ENCODE results near the gene SLC25A43.
A peak's percentile ranks its signal among the peaks of the same experiment; 100 is the strongest.
"Not testable (repeated sequence)": the region's sequence is repeated elsewhere in the genome, so short reads cannot be mapped to it uniquely, and the experiment has no call there.

SLC25A43 gene

DNA sequence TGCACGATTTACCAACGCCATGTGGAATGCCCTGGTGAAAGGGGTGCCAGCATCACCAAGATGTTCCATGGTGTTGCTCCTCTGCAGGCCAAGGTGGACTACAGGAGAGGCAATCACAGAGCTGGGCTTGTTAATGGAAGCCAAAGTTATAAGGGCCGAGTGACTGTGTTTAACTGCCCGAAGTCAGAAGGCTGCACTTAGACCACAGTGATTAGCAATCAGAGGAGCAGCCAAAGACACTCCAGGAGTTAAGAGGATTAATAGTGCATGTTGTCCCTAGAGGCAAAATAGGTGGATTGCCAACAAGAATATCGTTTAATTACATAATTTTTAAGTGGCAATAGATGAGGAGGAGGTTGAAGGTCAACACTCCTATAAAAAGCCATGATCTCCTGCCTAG, 22.8 kb upstream of the SLC25A43 start:
- TF ChIP-seq, protein P1, sequence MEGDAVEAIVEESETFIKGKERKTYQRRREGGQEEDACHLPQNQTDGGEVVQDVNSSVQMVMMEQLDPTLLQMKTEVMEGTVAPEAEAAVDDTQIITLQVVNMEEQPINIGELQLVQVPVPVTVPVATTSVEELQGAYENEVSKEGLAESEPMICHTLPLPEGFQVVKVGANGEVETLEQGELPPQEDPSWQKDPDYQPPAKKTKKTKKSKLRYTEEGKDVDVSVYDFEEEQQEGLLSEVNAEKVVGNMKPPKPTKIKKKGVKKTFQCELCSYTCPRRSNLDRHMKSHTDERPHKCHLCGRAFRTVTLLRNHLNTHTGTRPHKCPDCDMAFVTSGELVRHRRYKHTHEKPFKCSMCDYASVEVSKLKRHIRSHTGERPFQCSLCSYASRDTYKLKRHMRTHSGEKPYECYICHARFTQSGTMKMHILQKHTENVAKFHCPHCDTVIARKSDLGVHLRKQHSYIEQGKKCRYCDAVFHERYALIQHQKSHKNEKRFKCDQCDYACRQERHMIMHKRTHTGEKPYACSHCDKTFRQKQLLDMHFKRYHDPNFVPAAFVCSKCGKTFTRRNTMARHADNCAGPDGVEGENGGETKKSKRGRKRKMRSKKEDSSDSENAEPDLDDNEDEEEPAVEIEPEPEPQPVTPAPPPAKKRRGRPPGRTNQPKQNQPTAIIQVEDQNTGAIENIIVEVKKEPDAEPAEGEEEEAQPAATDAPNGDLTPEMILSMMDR (IDR thresholded peaks at IDR 0.05; ENCODE audit: low read depth, low read length): no peak
- H3K4me3 ChIP-seq (ENCODE audit: low read depth, low read length): no peak overlapping the region

DNA sequence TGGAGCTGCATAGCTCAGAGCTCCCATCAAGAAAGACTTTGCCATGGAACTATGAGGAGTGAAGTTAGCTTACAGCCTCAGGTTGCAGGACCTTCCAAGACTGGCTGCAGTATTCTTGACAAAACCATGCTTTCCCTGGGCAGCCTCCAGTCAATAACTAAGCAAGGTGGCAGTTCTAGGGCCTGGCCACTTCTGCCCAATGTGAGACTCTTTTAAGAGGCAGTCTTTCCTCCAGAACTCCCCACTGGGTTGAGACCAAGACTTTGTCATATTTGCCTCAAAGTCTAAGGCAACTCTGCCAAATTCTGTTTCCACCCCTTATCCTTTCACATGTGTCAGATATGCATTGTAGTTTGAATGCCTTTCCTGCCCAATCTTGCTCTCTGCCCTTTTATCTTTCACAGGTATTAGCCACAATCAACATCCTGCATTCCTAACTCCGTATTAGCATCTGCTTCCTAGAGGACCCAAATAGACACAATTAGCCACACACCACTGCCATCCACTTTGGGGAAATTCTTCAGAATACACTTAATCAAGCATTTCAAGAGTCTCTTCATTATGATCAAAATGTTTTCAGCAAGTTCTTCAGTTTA, 17.7 kb upstream of the SLC25A43 start:
- no peak overlapping the region for H3K4me3 ChIP-seq (ENCODE audit: low read depth, low read length)

DNA sequence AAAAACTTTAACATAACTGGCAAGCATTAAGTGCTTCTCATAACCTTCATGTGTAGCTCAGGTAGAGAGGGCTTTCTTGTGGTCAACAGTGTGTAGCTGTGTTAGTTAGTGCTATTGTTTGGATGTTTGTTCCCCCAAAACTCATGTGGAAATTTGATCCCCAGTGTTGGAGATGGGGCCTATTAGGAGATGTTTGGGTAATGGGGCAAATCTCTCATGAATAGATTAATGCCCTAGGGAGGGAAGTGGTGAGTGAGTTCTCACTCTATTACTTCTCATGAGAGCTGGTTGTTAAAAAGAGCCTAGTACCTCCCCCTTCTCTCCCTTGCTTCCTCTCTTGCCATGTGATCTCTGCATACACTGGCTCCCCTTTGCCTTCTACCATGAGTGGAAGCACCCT, 16.5 kb upstream of the SLC25A43 start:
- TF ChIP-seq, protein P1 (IDR thresholded peaks at IDR 0.05; ENCODE audit: low read depth, low read length): no peak
- no peak overlapping the region for H3K4me3 ChIP-seq (ENCODE audit: low read depth, low read length)

More for the DNA sequence above, 17.7 kb upstream of the SLC25A43 start:
- TF ChIP-seq, protein P1 (IDR thresholded peaks at IDR 0.05; ENCODE audit: low read depth, low read length): no peak

DNA sequence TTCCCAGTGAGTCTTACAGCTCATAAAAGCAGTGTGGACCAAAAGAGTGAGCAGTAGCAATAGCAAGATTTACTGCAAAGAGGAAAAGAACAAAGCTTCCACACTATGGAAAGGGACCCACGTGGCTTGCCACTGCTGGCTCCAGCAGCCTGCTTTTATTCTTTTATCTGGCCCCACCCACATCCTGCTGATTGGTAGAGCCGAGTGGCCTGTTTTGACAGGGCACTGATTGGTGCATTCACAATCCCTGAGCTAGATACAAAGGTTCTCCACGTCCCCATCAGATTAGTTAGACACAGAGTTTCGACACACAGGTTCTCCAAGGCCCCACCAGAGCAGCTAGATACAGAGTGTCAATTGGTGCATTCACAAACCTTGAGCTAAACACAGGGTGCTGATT, 12.5 kb upstream of the SLC25A43 start:
- not testable (repeated sequence) for H3K4me3 ChIP-seq (ENCODE audit: low read depth, low read length)

DNA sequence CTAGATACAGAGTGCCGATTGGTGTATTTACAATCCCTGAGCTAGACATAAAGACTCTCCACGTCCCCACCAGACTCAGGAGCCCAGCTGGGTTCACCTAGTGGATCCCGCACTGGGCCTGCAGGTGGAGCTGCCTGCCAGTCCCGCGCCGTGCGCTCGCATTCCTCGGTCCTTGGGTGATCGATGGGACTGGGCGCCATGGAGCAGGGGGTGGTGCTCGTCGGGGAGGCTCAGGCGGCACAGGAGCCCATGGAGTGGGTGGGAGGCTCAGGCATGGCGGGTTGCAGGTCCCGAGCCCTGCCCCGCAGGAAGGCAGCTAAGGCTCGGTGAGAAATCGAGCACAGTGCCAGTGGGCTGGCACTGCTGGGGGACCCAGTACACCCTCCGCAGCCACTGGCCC, 11.7 kb upstream of the SLC25A43 start:
- H3K4me3 ChIP-seq (ENCODE audit: low read depth, low read length): not testable (repeated sequence)

DNA sequence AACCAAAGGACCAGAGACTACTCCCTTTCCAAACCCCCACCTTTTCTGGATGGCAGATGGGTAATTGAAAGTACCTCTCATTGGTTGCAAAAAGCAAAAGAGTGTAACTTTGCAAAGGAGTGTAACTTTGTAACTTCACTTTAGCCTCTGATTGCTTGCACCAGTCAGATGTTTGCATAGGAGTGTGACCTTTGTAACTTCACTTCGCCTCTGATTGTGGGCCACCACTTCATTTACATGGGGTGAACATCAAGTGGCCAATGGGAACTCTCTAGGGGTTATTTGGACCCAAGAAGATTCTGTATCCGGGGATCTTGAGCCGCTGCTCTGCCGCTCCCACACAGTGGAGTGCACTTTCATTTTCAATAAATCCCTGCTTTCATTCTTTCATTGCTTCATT, 9.9 kb upstream of the SLC25A43 start:
- TF ChIP-seq, protein P1 (IDR thresholded peaks at IDR 0.05; ENCODE audit: low read depth, low read length): no peak
- H3K4me3 ChIP-seq (ENCODE audit: low read depth, low read length): no peak overlapping the region

DNA sequence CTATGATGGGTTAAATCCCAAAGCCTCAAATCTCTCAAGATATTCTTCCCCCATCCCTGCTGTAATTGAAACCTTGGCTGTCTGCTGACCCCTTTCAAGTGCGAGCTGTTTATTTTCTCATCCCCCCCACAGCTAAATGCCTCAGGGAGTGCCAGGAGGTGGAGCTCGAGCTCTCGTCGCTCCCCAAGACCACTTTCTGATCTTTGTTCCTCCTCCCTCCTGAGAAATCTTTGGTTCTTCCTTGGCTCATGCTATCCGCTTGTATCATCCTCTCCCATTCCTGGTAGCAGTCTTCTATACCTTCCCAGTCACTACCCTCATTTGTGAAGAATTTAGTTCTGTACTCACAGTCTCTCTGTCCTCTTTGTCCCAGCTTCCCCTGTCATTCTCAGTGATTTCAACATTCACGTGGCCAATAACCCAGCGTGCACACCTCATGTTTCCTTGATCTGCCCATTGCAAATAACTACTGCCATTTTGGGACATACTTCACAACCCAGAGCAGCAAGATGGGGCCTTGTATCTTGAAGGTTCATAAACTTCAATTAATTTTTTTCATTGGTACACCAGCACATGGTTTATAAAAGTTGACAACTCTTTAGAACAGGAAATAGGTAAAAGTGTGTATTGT, 9.2 kb upstream of the SLC25A43 start:
- H3K4me3 ChIP-seq (ENCODE audit: low read depth, low read length): no peak overlapping the region
- TF ChIP-seq, protein P1 (IDR thresholded peaks at IDR 0.05; ENCODE audit: low read depth, low read length): no peak

DNA sequence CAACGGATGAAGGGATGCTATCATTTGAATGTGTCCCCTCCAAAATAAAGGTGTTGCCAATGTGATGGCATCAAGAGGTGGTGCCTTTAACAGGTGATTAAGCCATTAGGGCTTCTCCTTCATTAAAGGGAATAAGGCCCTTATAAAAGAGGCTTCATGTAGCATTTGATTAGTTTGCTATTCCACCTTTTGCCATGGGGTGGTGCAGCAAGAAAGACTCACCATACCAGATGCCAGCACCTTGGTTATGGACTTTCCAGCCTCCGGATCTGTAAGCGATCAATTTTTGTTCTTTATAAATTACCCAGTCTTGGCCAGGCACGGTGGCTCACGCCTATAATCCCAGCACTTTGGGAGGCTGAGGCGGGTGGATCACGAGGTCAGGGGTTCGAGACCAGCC, 7.9 kb upstream of the SLC25A43 start:
- H3K4me3 ChIP-seq (ENCODE audit: low read depth, low read length): no peak overlapping the region
- TF ChIP-seq, protein P1 (IDR thresholded peaks at IDR 0.05; ENCODE audit: low read depth, low read length): peak; percentile 20; the same call in 1 of the 2 replicates

All from WI38 (cell line).